Glutamatergic neuron (in vitro differentiated cells): ENCODE measurements around the gene PLK5. TPM values are rescaled to one million over a fixed set of nuclear protein-coding genes. Genes with fewer than 3 reads are reported as not detected.

Experiments
- DNase-seq: peaks from one replicate; pipeline ENCODE4 v3.0.0; 2022
- H3K27ac Mint-ChIP-seq: one replicate; pipeline ENCODE4 v1.8.0; 2020; ENCODE audit warnings: mild to moderate bottlenecking, mixed read lengths, inconsistent platforms; ENCODE audit not compliant: unreplicated experiment
- H3K27me3 Mint-ChIP-seq: one replicate; pipeline ENCODE4 v1.8.0; 2020; ENCODE audit warnings: mild to moderate bottlenecking, moderate library complexity, mixed read lengths, inconsistent platforms; ENCODE audit not compliant: unreplicated experiment
- H3K36me3 Mint-ChIP-seq: one replicate; pipeline ENCODE4 v1.8.0; 2020; ENCODE audit warnings: mild to moderate bottlenecking, mixed read lengths, inconsistent platforms; ENCODE audit not compliant: unreplicated experiment
- H3K4me1 Mint-ChIP-seq: one replicate; pipeline ENCODE4 v1.8.0; 2020; ENCODE audit warnings: mild to moderate bottlenecking, low read depth, mixed read lengths, inconsistent platforms; ENCODE audit not compliant: unreplicated experiment
- H3K4me3 Mint-ChIP-seq: one replicate; pipeline ENCODE4 v1.8.0; 2020; ENCODE audit warnings: mild to moderate bottlenecking, mixed read lengths, inconsistent platforms; ENCODE audit not compliant: unreplicated experiment
- H3K9me3 Mint-ChIP-seq: one replicate; pipeline ENCODE4 v1.8.0; 2020; ENCODE audit warnings: mild to moderate bottlenecking, moderate library complexity, mixed read lengths, inconsistent platforms; ENCODE audit not compliant: unreplicated experiment
- CTCF ChIP-seq: fragments of 200-600 bp; sonication (generic); IDR thresholded peaks from one replicate; pipeline ENCODE4 v1.5.0; 2021; ENCODE audit not compliant: partially characterized antibody, unreplicated experiment
- total RNA-seq: library from RNA; stranded (reverse); fragmentation: NEBNext Ultra II Directional; extraction: Animal tissue kit (Norgen Biotek cat#: 25700); gene quantifications from one replicate; pipeline ENCODE4 v1.2.1, GENCODE V29; 2021; ENCODE audit not compliant: unreplicated experiment

Gene PLK5
- total RNA-seq, 1 donor from 2014 or later: 0.69 TPM

- no peak for TF ChIP-seq CTCF
- peaks cover 13% of the 10 kb centered on the region for H3K27me3 Mint-ChIP-seq
- no peaks in the 10 kb centered on the region for H3K4me1 Mint-ChIP-seq
- H3K27ac Mint-ChIP-seq: no peak overlapping the region
- H3K9me3 Mint-ChIP-seq: peaks cover 13% of the 10 kb centered on the region
- peak overlapping the region; percentile 25 for H3K4me3 Mint-ChIP-seq
- DNase-seq: no peak
- no peaks in the 10 kb centered on the region for H3K36me3 Mint-ChIP-seq
These were observed 14.1 kb upstream of the PLK5 start for GRCh38 chr19:1509602-1510441.

- Mint-ChIP-seq H3K4me1 (no peaks in the 10 kb centered on the region), H3K4me3 (no peak overlapping the region), H3K27ac (no peak overlapping the region), H3K27me3 (peaks cover 9% of the 10 kb centered on the region), H3K9me3 (peaks cover 9% of the 10 kb centered on the region), H3K36me3 (no peaks in the 10 kb centered on the region)
- TF ChIP-seq CTCF: no peak
- DNase-seq: no peak
These were observed 13.5 kb upstream of the PLK5 start for GRCh38 chr19:1510442-1510806.

- no peak overlapping the region for H3K27ac Mint-ChIP-seq
- H3K4me3 Mint-ChIP-seq: no peak overlapping the region
- peaks cover 7% of the 10 kb centered on the region for H3K27me3 Mint-ChIP-seq
These were observed 13.1 kb upstream of the PLK5 start for GRCh38 chr19:1510807-1511206.

GRCh38 chr19:1511318-1512317, 12.3 kb upstream of the PLK5 start:
- Mint-ChIP-seq H3K4me3 (no peak overlapping the region), H3K36me3 (no peaks in the 10 kb centered on the region), H3K4me1 (no peaks in the 10 kb centered on the region), H3K27me3 (peaks cover 7% of the 10 kb centered on the region), H3K9me3 (peaks cover 7% of the 10 kb centered on the region), H3K27ac (no peak overlapping the region)
- no peak for DNase-seq
- TF ChIP-seq CTCF: no peak

More at GRCh38 chr19:1510807-1511206, 13.1 kb upstream of the PLK5 start:
- Mint-ChIP-seq H3K9me3 (peaks cover 9% of the 10 kb centered on the region), H3K36me3 (no peaks in the 10 kb centered on the region), H3K4me1 (no peaks in the 10 kb centered on the region)
- DNase-seq: no peak
- TF ChIP-seq CTCF: no peak
